HepG2 (cell line): ENCODE results near the gene NAMPT. TPM values are rescaled to one million over a fixed set of nuclear protein-coding genes. Genes with fewer than 3 reads are reported as not detected.

Experiments
- HCFC1 ChIP-seq: fragments of 150-350 bp; IDR thresholded peaks from 2 replicates; pipeline ENCODE4 v1.6.1; 2014; ENCODE audit warnings: low read depth, low read length
- HDAC6 ChIP-seq: fragments of 200-600 bp; sonication (generic); IDR thresholded peaks from 2 replicates; pipeline ENCODE4 v1.7.0; 2017; ENCODE audit warnings: mild to moderate bottlenecking, antibody characterized with exemption, low read length, low read depth
- MIXL1 ChIP-seq: IDR thresholded peaks from 2 replicates; pipeline ENCODE4 v1.6.1; 2016
- NBN ChIP-seq: fragments of 450-650 bp; conservative IDR thresholded peaks from 2 replicates; pipeline ENCODE4 v1.6.1; 2017
- NFATC3 ChIP-seq: sonication (generic); formaldehyde crosslinking; IDR thresholded peaks from 2 replicates; pipeline ENCODE4 v1.5.1; 2020; ENCODE audit warnings: mild to moderate bottlenecking, missing genetic modification reagents
- PAWR ChIP-seq: sonication (generic); formaldehyde crosslinking; IDR thresholded peaks from 2 replicates; pipeline ENCODE4 v1.4.0; 2020; ENCODE audit warnings: missing genetic modification reagents, mild to moderate bottlenecking, borderline replicate concordance
- PPARG ChIP-seq: conservative IDR thresholded peaks from 2 replicates; pipeline ENCODE4 v1.6.1; 2016; ENCODE audit warnings: missing biosample characterization, missing genetic modification reagents
- SIN3B ChIP-seq: fragments of 150-350 bp; IDR thresholded peaks from 2 replicates; pipeline ENCODE4 v1.6.1; 2014; ENCODE audit warnings: low read length
- SIX4 ChIP-seq: sonication (generic); formaldehyde crosslinking; IDR thresholded peaks from 2 replicates; pipeline ENCODE4 v1.4.0; 2020; ENCODE audit warnings: missing genetic modification reagents
- ZNF160 ChIP-seq: sonication (generic); formaldehyde crosslinking; IDR thresholded peaks from 2 replicates; pipeline ENCODE4 v1.8.0; 2022; ENCODE audit warnings: mild to moderate bottlenecking, inconsistent platforms, missing genetic modification reagents
- ZNF20 ChIP-seq: sonication (generic); formaldehyde crosslinking; IDR thresholded peaks from 2 replicates; pipeline ENCODE4 v1.4.0; 2020; ENCODE audit warnings: mild to moderate bottlenecking, moderate library complexity, missing genetic modification reagents
- ZNF282 ChIP-seq: fragments of 450-650 bp; IDR thresholded peaks from 2 replicates; pipeline ENCODE4 v1.6.1; 2018; ENCODE audit not compliant: partially characterized antibody
- ZNF788 ChIP-seq: sonication (generic); formaldehyde crosslinking; IDR thresholded peaks from 2 replicates; pipeline ENCODE4 v1.5.0; 2020; ENCODE audit warnings: mild to moderate bottlenecking, missing genetic modification reagents, borderline replicate concordance
- ZSCAN30 ChIP-seq: sonication (generic); formaldehyde crosslinking; IDR thresholded peaks from 2 replicates; pipeline ENCODE4 v1.5.0; 2020; ENCODE audit warnings: mild to moderate bottlenecking, missing genetic modification reagents
- polyA plus RNA-seq, 8 experiments: library from polyadenylated mRNA; depleted of rRNA in 3 of 8; stranded (reverse) in 7 of 8; unstranded in 1 of 8; fragments of >200 nt; fragmentation: Illumina TruSeq in 4 of 8; extraction: Trizol in 4 of 8; gene quantifications; 2 replicates each; pipeline versions ENCODE4 v1.2.1 to v1.2.3, GENCODE V29; 2011 to 2016; ENCODE audit warnings: low read depth in 4 of 8, missing spikeins in 1 of 8, mixed read lengths in 1 of 8; ENCODE audit not compliant: insufficient read depth in 1 of 8
- total RNA-seq, 5 experiments: library from RNA; depleted of rRNA; stranded (reverse); fragments of >200 nt; fragmentation: Illumina TruSeq; extraction: Trizol; gene quantifications; 2 replicates each; pipeline ENCODE4 v1.2.3, GENCODE V29; 2016; ENCODE audit warnings: low read depth in 1 of 5
- TF ChIP-seq, protein P1 (sequence below): IDR thresholded peaks from 2 replicates; pipeline ENCODE4 v1.6.1; 2016; ENCODE audit warnings: missing compliant biosample characterization, missing genetic modification reagents, borderline replicate concordance
- TF ChIP-seq, protein P2 (sequence below): sonication (generic); formaldehyde crosslinking; IDR thresholded peaks from 2 replicates; pipeline ENCODE4 v1.4.0; 2020; ENCODE audit warnings: mild to moderate bottlenecking, missing genetic modification reagents
- TF ChIP-seq, protein P3 (sequence below): sonication (generic); formaldehyde crosslinking; IDR thresholded peaks from 2 replicates; pipeline ENCODE4 v1.4.0; 2020; ENCODE audit warnings: mild to moderate bottlenecking, missing genetic modification reagents, borderline replicate concordance
- TF ChIP-seq, protein P4 (sequence below): sonication (generic); formaldehyde crosslinking; IDR thresholded peaks from 2 replicates; pipeline ENCODE4 v1.5.0; 2020; ENCODE audit warnings: mild to moderate bottlenecking, missing genetic modification reagents
- TF ChIP-seq, protein P5 (sequence below): sonication (generic); formaldehyde crosslinking; IDR thresholded peaks from 2 replicates; pipeline ENCODE4 v1.4.0; 2020; ENCODE audit warnings: missing genetic modification reagents, borderline replicate concordance

Gene NAMPT
- total and polyA plus RNA-seq, 2 of the 13 experiments (the other 11 are each of a cell fraction or from before 2014, with no cell fraction given), result 15.8 to 67.7 TPM

DNA sequence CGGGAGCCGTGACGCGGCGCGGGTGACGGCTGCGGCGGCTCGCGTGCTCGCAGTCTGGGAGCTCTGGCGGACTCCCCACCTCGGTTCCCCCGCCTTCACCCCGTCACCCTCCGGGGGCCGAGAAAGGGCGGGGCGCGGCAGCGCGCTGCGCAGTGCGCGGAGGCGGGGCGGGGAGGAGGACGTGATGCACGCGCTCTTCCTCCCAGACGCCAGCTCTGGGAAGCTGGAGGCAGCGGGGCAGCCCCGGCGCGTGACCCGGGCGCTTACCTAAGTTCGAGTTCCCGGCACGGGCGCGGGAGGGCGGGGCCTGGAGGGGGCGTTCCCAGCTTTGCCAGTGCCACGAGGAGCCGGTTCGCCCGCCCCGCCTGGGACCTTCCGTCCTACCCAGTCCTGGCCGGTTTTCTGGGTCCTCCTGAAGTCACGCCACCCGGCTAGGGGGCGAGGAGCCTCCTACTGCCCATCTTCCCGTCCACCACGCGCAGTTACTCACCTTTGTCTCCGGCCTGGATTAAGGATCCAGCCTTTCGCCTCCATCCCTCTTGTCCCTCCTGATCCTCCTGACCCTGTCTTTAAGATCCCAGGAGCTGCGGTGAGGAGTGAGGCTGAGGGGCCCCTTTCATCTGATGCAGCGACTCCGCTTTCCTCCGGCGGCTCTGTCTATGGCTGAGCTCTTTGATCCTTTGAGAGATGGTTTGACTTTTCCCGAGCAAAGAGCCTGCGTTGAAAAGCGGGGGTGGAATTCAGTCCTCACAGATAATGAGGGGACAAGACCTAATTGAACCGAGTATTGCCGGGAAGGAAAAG lies 470 bp upstream of the NAMPT start (continued):
- TF ChIP-seq, protein P1, sequence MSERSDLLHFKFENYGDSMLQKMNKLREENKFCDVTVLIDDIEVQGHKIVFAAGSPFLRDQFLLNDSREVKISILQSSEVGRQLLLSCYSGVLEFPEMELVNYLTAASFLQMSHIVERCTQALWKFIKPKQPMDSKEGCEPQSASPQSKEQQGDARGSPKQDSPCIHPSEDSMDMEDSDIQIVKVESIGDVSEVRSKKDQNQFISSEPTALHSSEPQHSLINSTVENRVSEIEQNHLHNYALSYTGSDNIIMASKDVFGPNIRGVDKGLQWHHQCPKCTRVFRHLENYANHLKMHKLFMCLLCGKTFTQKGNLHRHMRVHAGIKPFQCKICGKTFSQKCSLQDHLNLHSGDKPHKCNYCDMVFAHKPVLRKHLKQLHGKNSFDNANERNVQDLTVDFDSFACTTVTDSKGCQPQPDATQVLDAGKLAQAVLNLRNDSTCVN (CRISPR knock-in tag), result no peak
- TF ChIP-seq ZNF160 (CRISPR knock-in tag), result peak; percentile 18; the same call in 1 of the 2 replicates
- TF ChIP-seq NBN, result no peak
- no peak for TF ChIP-seq ZSCAN30 (CRISPR knock-in tag)
- no peak for TF ChIP-seq NFATC3 (CRISPR knock-in tag)
- TF ChIP-seq, protein P2, sequence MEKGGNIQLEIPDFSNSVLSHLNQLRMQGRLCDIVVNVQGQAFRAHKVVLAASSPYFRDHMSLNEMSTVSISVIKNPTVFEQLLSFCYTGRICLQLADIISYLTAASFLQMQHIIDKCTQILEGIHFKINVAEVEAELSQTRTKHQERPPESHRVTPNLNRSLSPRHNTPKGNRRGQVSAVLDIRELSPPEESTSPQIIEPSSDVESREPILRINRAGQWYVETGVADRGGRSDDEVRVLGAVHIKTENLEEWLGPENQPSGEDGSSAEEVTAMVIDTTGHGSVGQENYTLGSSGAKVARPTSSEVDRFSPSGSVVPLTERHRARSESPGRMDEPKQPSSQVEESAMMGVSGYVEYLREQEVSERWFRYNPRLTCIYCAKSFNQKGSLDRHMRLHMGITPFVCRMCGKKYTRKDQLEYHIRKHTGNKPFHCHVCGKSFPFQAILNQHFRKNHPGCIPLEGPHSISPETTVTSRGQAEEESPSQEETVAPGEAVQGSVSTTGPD (CRISPR knock-in tag), result no peak
- no peak for TF ChIP-seq PPARG
- TF ChIP-seq, protein P3, sequence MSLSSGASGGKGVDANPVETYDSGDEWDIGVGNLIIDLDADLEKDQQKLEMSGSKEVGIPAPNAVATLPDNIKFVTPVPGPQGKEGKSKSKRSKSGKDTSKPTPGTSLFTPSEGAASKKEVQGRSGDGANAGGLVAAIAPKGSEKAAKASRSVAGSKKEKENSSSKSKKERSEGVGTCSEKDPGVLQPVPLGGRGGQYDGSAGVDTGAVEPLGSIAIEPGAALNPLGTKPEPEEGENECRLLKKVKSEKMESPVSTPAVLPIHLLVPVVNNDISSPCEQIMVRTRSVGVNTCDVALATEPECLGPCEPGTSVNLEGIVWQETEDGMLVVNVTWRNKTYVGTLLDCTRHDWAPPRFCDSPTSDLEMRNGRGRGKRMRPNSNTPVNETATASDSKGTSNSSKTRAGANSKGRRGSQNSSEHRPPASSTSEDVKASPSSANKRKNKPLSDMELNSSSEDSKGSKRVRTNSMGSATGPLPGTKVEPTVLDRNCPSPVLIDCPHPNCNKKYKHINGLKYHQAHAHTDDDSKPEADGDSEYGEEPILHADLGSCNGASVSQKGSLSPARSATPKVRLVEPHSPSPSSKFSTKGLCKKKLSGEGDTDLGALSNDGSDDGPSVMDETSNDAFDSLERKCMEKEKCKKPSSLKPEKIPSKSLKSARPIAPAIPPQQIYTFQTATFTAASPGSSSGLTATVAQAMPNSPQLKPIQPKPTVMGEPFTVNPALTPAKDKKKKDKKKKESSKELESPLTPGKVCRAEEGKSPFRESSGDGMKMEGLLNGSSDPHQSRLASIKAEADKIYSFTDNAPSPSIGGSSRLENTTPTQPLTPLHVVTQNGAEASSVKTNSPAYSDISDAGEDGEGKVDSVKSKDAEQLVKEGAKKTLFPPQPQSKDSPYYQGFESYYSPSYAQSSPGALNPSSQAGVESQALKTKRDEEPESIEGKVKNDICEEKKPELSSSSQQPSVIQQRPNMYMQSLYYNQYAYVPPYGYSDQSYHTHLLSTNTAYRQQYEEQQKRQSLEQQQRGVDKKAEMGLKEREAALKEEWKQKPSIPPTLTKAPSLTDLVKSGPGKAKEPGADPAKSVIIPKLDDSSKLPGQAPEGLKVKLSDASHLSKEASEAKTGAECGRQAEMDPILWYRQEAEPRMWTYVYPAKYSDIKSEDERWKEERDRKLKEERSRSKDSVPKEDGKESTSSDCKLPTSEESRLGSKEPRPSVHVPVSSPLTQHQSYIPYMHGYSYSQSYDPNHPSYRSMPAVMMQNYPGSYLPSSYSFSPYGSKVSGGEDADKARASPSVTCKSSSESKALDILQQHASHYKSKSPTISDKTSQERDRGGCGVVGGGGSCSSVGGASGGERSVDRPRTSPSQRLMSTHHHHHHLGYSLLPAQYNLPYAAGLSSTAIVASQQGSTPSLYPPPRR (CRISPR knock-in tag), result peak; percentile 75
- no peak for TF ChIP-seq HCFC1
- TF ChIP-seq PAWR (CRISPR knock-in tag), result no peak
- TF ChIP-seq, protein P4, sequence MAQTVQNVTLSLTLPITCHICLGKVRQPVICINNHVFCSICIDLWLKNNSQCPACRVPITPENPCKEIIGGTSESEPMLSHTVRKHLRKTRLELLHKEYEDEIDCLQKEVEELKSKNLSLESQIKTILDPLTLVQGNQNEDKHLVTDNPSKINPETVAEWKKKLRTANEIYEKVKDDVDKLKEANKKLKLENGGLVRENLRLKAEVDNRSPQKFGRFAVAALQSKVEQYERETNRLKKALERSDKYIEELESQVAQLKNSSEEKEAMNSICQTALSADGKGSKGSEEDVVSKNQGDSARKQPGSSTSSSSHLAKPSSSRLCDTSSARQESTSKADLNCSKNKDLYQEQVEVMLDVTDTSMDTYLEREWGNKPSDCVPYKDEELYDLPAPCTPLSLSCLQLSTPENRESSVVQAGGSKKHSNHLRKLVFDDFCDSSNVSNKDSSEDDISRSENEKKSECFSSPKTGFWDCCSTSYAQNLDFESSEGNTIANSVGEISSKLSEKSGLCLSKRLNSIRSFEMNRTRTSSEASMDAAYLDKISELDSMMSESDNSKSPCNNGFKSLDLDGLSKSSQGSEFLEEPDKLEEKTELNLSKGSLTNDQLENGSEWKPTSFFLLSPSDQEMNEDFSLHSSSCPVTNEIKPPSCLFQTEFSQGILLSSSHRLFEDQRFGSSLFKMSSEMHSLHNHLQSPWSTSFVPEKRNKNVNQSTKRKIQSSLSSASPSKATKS (CRISPR knock-in tag), result no peak
- TF ChIP-seq SIN3B, result no peak
- TF ChIP-seq, protein P5, sequence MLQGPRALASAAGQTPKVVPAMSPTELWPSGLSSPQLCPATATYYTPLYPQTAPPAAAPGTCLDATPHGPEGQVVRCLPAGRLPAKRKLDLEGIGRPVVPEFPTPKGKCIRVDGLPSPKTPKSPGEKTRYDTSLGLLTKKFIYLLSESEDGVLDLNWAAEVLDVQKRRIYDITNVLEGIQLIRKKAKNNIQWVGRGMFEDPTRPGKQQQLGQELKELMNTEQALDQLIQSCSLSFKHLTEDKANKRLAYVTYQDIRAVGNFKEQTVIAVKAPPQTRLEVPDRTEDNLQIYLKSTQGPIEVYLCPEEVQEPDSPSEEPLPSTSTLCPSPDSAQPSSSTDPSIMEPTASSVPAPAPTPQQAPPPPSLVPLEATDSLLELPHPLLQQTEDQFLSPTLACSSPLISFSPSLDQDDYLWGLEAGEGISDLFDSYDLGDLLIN (CRISPR knock-in tag), result no peak
- no peak for TF ChIP-seq SIX4 (CRISPR knock-in tag)
- TF ChIP-seq ZNF282, result no peak
- TF ChIP-seq ZNF20, result peak; percentile 54; the same call in 1 of the 2 replicates
- TF ChIP-seq ZNF788 (CRISPR knock-in tag), result peak; percentile 95; the same call in 1 of the 2 replicates
- no peak for TF ChIP-seq HDAC6
- TF ChIP-seq MIXL1 (CRISPR knock-in tag), result no peak; the same call in 1 of the 2 replicates
